GM12801 (cell line): Measurements from ENCODE around the gene RCN1.

Source experiments
- CTCF ChIP-seq: IDR thresholded peaks from one replicate; pipeline ENCODE4 v1.5.1; 2011; ENCODE audit warnings: control low read depth; ENCODE audit not compliant: insufficient read length; ENCODE audit errors: extremely low read depth

RCN1 gene

DNA sequence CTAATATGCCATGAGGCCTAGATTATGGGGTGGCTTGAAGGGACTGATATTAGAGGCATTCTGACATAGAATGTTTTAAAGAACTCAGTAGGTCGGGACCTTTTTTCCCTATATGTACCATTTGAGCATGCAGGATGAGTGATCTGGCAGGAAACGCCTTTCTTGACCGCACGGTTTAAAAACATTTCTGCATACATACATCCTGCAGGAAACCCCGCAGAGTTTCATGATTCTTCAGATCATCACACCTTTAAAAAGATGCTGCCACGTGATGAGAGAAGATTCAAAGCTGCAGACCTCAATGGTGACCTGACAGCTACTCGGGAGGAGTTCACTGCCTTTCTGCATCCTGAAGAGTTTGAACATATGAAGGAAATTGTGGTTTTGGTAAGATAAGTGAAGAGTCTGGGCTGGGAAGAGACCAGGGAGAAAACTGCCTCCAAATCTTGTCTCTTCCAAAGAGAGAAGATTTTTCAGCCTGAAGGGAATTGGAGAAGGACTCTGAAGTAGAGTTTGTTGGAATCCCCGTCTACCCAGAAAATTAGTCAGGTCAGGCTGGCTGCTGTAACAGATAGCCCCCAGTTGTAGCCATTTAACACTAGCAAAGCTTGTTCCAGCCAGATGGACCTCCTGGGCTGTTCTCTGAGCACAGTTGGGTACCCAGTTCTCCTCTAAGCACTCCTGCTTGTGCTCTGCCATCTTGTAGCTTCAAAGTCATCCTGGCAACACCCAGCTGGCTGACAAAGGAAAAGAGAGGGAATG is 7.4 kb downstream of the RCN1 start:
- no peak for TF ChIP-seq CTCF

DNA sequence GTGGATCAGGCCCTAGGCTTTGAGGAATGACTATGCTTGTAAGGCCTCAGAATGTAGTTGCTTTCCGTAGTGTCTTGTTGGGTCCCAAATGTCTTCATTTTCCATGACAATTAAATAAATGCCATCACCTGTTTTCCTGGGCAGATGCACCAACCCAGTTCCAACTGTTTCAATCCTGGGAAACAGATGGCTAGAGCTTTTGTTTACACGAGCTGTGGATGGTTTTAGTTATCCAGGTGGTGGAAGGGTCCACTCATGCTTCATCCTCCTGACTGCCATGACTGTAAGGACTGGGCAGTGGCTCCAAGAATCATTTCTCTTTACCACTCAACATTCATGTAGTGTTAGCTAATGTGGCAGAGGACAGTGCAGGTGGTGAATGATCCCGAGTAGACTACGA is 8.6 kb downstream of the RCN1 start:
- no peak for TF ChIP-seq CTCF

DNA sequence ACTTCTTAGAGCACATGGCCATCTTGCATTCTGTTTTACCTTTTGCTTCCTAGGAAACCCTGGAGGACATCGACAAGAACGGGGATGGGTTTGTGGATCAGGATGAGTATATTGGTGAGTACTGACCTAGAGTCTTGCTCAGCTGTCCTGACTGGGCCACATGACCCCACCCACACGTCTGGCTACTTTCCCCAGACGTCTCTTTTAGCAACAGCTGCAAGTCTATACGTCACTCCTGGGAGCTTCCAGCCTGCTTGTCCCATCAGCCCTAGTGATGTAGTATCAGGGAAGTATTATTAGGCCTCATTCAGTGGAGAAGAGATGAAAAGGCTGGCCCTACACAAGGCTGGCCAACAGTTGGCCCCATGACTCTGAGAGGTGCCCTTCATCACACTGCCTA is 9.6 kb downstream of the RCN1 start:
- no peak for TF ChIP-seq CTCF

GRCh38 chr11:32101791-32102190 is 10.9 kb downstream of the RCN1 start:
- no peak for TF ChIP-seq CTCF

DNA sequence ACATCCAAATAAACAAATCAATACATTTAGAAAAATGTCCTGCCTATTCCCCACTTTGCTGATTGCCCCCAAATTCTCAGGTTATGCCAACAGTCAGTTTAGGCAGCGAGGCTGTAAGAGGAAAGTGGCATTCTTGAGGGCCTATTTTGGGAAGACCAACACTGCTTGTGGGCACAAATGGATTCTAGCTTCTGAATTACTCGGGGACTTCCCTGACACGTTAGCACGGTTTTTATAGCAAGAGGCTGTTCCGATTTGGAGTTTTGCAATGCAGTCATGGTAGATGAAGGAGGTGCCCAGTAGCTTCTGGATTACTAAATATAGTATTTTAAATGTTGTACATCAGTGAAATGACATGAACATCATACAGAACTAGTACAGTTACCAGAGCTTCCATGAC is 13.1 kb downstream of the RCN1 start:
- TF ChIP-seq CTCF, result no peak

GRCh38 chr11:32105871-32106560 is 15.1 kb downstream of the RCN1 start:
- TF ChIP-seq CTCF, result no peak

DNA sequence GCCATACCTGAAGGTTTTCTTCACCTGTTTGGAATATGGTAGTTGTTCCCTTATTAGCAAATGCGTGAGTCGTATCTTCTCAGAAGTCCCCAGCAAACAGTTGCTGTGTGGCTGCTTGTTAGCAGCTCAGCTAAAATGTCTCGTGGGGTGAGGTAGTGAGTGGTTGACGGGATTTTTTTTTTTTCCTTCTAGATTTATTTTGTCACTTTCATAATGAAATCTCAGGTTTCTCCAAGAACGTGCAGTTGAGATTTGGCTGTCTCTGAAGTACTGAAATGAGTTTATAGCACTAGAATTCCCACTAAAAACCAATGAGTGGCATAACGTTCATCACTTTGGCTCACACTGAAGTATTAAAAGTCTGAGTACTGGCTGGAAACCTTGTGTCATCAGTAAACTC is 16.8 kb downstream of the RCN1 start:
- no peak for TF ChIP-seq CTCF
